Measurements from ENCODE around the gene TEX51. TPM values are rescaled to one million over a fixed set of nuclear protein-coding genes. Genes with fewer than 3 reads are reported as not detected.

Gene TEX51
- total and polyA plus RNA-seq, 11 donors, result not detected

- ATAC-seq, result no peak
- Histone ChIP-seq H3K27ac (no peak overlapping the region), H3K4me1 (no peaks in the 10 kb centered on the region), H3K27me3 (no peaks in the 10 kb centered on the region), H3K4me3 (no peak overlapping the region), H3K36me3 (no peaks in the 10 kb centered on the region), H3K9me3 (peaks cover 0 to 23% (median 10%) of the 10 kb centered on the region in 12 donors)
- WGBS, 4 donors, result 69 to 79% (median 74%) methylated on average over 4 of the region's 4 CpGs
- TF ChIP-seq CTCF (IDR thresholded peaks at IDR 0.05), result no peak
- TF ChIP-seq POLR2A (IDR thresholded peaks at IDR 0.05), result no peak
- DNase-seq, result peak in 1 of 5 donors; percentile 3
- intact Hi-C loops (cut with DNase I), result no loop called here
Measured at GRCh38 chr2:126876631-126877030, 22.1 kb upstream of the TEX51 start.

GRCh38 chr2:126877041-126877440, 21.6 kb upstream of the TEX51 start:
- DNase-seq, result peak in 1 of 5 donors; percentile 2
- intact Hi-C loops (cut with DNase I), result no loop called here
- TF ChIP-seq POLR2A (IDR thresholded peaks at IDR 0.05) (no peak), CTCF (IDR thresholded peaks at IDR 0.05) (no peak)
- H3K27me3 ChIP-seq, result no peaks in the 10 kb centered on the region
- ATAC-seq, result no peak
- no peak overlapping the region for H3K27ac ChIP-seq
- WGBS, 4 donors, result 82 to 94% (median 90%) methylated on average over 5 of the region's 5 CpGs
- H3K4me1 ChIP-seq, result no peaks in the 10 kb centered on the region
- no peaks in the 10 kb centered on the region for H3K36me3 ChIP-seq
- H3K9me3 ChIP-seq, result peaks cover 0 to 23% (median 10%) of the 10 kb centered on the region in 12 donors
- no peak overlapping the region for H3K4me3 ChIP-seq

GRCh38 chr2:126877861-126878565, 20.7 kb upstream of the TEX51 start:
- Histone ChIP-seq H3K27ac (no peak overlapping the region), H3K4me1 (no peaks in the 10 kb centered on the region), H3K4me3 (no peak overlapping the region), H3K27me3 (no peaks in the 10 kb centered on the region), H3K9me3 (peaks cover 0 to 23% (median 10%) of the 10 kb centered on the region in 12 donors), H3K36me3 (no peaks in the 10 kb centered on the region)
- intact Hi-C loops (cut with DNase I), result no loop called here
- 89 to 91% (median 90%) methylated on average over 19 to 25 of the region's 25 CpGs for whole genome bisulfite sequencing, 4 donors
- no peak for TF ChIP-seq POLR2A (IDR thresholded peaks at IDR 0.05)
- no peak for ATAC-seq
- DNase-seq, result peak in 1 of 5 donors; percentile 6

GRCh38 chr2:126878601-126879000, 20.1 kb upstream of the TEX51 start:
- Histone ChIP-seq H3K27me3 (no peaks in the 10 kb centered on the region), H3K27ac (no peak overlapping the region), H3K9me3 (peaks cover 0 to 23% (median 9%) of the 10 kb centered on the region in 12 donors), H3K4me1 (no peaks in the 10 kb centered on the region), H3K36me3 (no peaks in the 10 kb centered on the region), H3K4me3 (no peak overlapping the region)
- TF ChIP-seq POLR2A (IDR thresholded peaks at IDR 0.05), result no peak
- TF ChIP-seq CTCF (IDR thresholded peaks at IDR 0.05), result no peak
- 70 to 80% (median 75%) methylated on average over 7 of the region's 7 CpGs for WGBS, 4 donors
- intact Hi-C loops (cut with DNase I), result no loop called here
- no peak for ATAC-seq
- peak in 1 of 5 donors; percentile 4 for DNase-seq

Measured in heart left ventricle (tissue), 16 donors.